A673 (cell line): ENCODE results near the gene SLC35F6. TPM values are rescaled to one million over a fixed set of nuclear protein-coding genes. Genes with fewer than 3 reads are reported as not detected.
"Not testable (repeated sequence)": the region's sequence is repeated elsewhere in the genome, so short reads cannot be mapped to it uniquely, and the experiment has no call there.

Source experiments
- BruUV-seq: library from RNA; stranded (reverse); fragments of 400-500 nt; replicated peaks from 2 replicates; lab custom pipeline; 2021; lab: Mats Ljungman, UMichigan
- CTCF ChIA-PET: fragments of 300-600 bp; sonication (Branson Sonifier 250); formaldehyde crosslinking; loops from one replicate; lab custom pipeline; 2022; ENCODE audit warnings: antibody characterized with exemption; lab: Charles Lee
- POLR2A ChIA-PET: fragments of 300-600 bp; sonication (Branson Sonifier 250); formaldehyde crosslinking; loops from one replicate; lab custom pipeline; 2022; ENCODE audit warnings: antibody characterized with exemption; ENCODE audit not compliant: low non-redundant PET; lab: Charles Lee
- DNase-seq: peaks from one replicate; pipeline ENCODE4 v3.0.0-alpha.2; 2015; ENCODE audit warnings: low spot score
- H3K27ac ChIP-seq: fragments of 200-600 bp; sonication (generic); 2 replicates; pipeline ENCODE4 v1.5.1; 2016; ENCODE audit warnings: mixed run types, low read depth, mild to moderate bottlenecking, mixed read lengths, antibody characterized with exemption, low read length; ENCODE audit not compliant: poor library complexity, severe bottlenecking
- H3K27me3 ChIP-seq: fragments of 200-600 bp; sonication (generic); replicated peaks from 2 replicates; pipeline ENCODE4 v1.6.1; 2017; ENCODE audit warnings: mixed run types, low read depth, mild to moderate bottlenecking, mixed read lengths, antibody characterized with exemption, low read length; ENCODE audit not compliant: insufficient read depth, poor library complexity
- H3K36me3 ChIP-seq: fragments of 200-600 bp; sonication (generic); 2 replicates; pipeline ENCODE4 v1.6.1; 2016; ENCODE audit warnings: mixed run types, mild to moderate bottlenecking, mixed read lengths, antibody characterized with exemption, low read length; ENCODE audit not compliant: insufficient read depth, poor library complexity, severe bottlenecking
- H3K4me1 ChIP-seq: fragments of 200-600 bp; sonication (generic); 2 replicates; pipeline ENCODE4 v1.6.1; 2017; ENCODE audit warnings: mixed run types, mild to moderate bottlenecking, mixed read lengths, antibody characterized with exemption, low read length; ENCODE audit not compliant: insufficient read depth, poor library complexity, severe bottlenecking
- H3K4me3 ChIP-seq: fragments of 200-600 bp; sonication (generic); 2 replicates; pipeline ENCODE4 v1.5.1; 2016; ENCODE audit warnings: low read depth, mixed run types, mild to moderate bottlenecking, mixed read lengths, low read length; ENCODE audit not compliant: poor library complexity, severe bottlenecking
- H3K9me3 ChIP-seq: fragments of 200-600 bp; sonication (generic); 2 replicates; pipeline ENCODE4 v1.6.1; 2016; ENCODE audit warnings: mixed run types, low read depth, mild to moderate bottlenecking, mixed read lengths, antibody characterized with exemption, low read length; ENCODE audit not compliant: poor library complexity, severe bottlenecking
- CTCF ChIP-seq: fragments of 300-800, 200-600 bp; sonication (generic); conservative IDR thresholded peaks from 2 replicates; pipeline ENCODE4 v1.5.1; 2017; ENCODE audit warnings: low read depth, mild to moderate bottlenecking, antibody characterized with exemption, low read length, moderate library complexity, mixed read lengths
- EZH2 ChIP-seq: fragments of 200-600 bp; sonication (generic); IDR thresholded peaks from 2 replicates; pipeline ENCODE4 v1.6.1; 2017; ENCODE audit warnings: borderline replicate concordance, low read depth, mild to moderate bottlenecking, mixed read lengths, antibody characterized with exemption, low read length; ENCODE audit not compliant: poor library complexity, severe bottlenecking
- intact Hi-C: fragments of 100-400 bp; cut with micrococcal nuclease; formaldehyde crosslinking; loops from one replicate; pipeline ENCODE4 v1.10.0; 2022; ENCODE audit not compliant: unreplicated experiment
- total RNA-seq: library from RNA; stranded (reverse); gene quantifications from 2 replicates; pipeline ENCODE4 v1.2.3, GENCODE V29; 2021

SLC35F6 gene
- total RNA-seq, 1 experiment from 2014 or later = 33.2 TPM

GRCh38 chr2:26793518-26793917 lies 29.4 kb downstream of the SLC35F6 start:
- BruUV-seq = no TSS peak
- no peak overlapping the region for H3K4me3 ChIP-seq
- no peak for TF ChIP-seq CTCF
- no peak for TF ChIP-seq EZH2
- intact Hi-C loops = no loop called here
- DNase-seq = no peak
- H3K36me3 ChIP-seq = peaks cover 86% of the 10 kb centered on the region
- ChIA-PET CTCF (no interaction called here), POLR2A (no interaction called here)
- H3K27ac ChIP-seq = no peak overlapping the region
- H3K27me3 ChIP-seq = no peaks in the 10 kb centered on the region
- H3K4me1 ChIP-seq = no peaks in the 10 kb centered on the region
- peaks cover 4% of the 10 kb centered on the region for H3K9me3 ChIP-seq

GRCh38 chr2:26795135-26795534 lies 31.1 kb downstream of the SLC35F6 start:
- BruUV-seq, H3K4me1 ChIP-seq, intact Hi-C loops, POLR2A ChIA-PET, CTCF ChIA-PET, H3K4me3 ChIP-seq, H3K27me3 ChIP-seq, DNase-seq, H3K27ac ChIP-seq, H3K9me3 ChIP-seq: not testable (repeated sequence)
- peaks cover 81% of the 10 kb centered on the region for H3K36me3 ChIP-seq

- no TSS peak for BruUV-seq
- intact Hi-C loops = no loop called here
- Histone ChIP-seq H3K4me1 (no peaks in the 10 kb centered on the region), H3K36me3 (peaks cover 41% of the 10 kb centered on the region), H3K9me3 (no peaks in the 10 kb centered on the region), H3K27ac (no peak overlapping the region), H3K27me3 (no peaks in the 10 kb centered on the region), H3K4me3 (no peak overlapping the region)
- no peak for TF ChIP-seq CTCF
- TF ChIP-seq EZH2 = no peak
- ChIA-PET POLR2A (no interaction called here), CTCF (no interaction called here)
- DNase-seq = no peak
These were observed 37.2 kb downstream of the SLC35F6 start for GRCh38 chr2:26801328-26801727.

GRCh38 chr2:26801796-26802195 lies 37.7 kb downstream of the SLC35F6 start:
- intact Hi-C loops = no loop called here
- no peak for TF ChIP-seq EZH2
- TF ChIP-seq CTCF = no peak
- ChIA-PET POLR2A (no interaction called here), CTCF (no interaction called here)
- Histone ChIP-seq H3K36me3 (peaks cover 36% of the 10 kb centered on the region), H3K4me3 (no peak overlapping the region), H3K27me3 (no peaks in the 10 kb centered on the region), H3K9me3 (no peaks in the 10 kb centered on the region), H3K4me1 (no peaks in the 10 kb centered on the region), H3K27ac (no peak overlapping the region)
- DNase-seq = no peak
- no TSS peak for BruUV-seq
